K562 (cell line): ENCODE measurements around the gene PSMD8. TPM values are rescaled to one million over a fixed set of nuclear protein-coding genes. Genes with fewer than 3 reads are reported as not detected.

Experiments
- ATAC-seq: fragments of 200-7000 bp; cut with Tn5 transposase; 3 replicates; pipeline ENCODE4 v1.9.1; 2020; ENCODE audit warnings: moderate library complexity
- BruUV-seq: library from RNA; stranded (reverse); fragments of 400-500 nt; replicated peaks from 2 replicates; lab custom pipeline; 2021; lab: Mats Ljungman, UMichigan
- CTCF ChIA-PET: fragments of 300-600 bp; formaldehyde crosslinking; extraction: SDS; loops from one replicate; lab custom pipeline; 2021; ENCODE audit warnings: low intra/inter-chr PET ratio; lab: Yijun Ruan, JAX
- POLR2A ChIA-PET: fragments of 300-600, 350-650 bp; sonication (Branson Sonifier 250); formaldehyde crosslinking; extraction: SDS; loops from one replicate; lab custom pipeline; 2021; ENCODE audit warnings: antibody characterized with exemption, inconsistent platforms; lab: Yijun Ruan, JAX
- DNase-seq, 4 experiments: peaks; one replicate each; pipeline versions ENCODE4 v3.0.0 to v3.0.0-alpha.2; 2011 to 2018; ENCODE audit warnings: low spot score in 3 of 4, mixed read lengths in 3 of 4; ENCODE audit errors: extremely low read depth in 1 of 4
- FAIRE-seq: peaks from 2 replicates; lab custom pipeline; 2011; peaks lifted over from hg19 to GRCh38; lab: Jason Lieb, UNC
- H2AFZ ChIP-seq: 2 replicates; pipeline ENCODE4 v1.6.0; 2011; ENCODE audit warnings: low read depth, low read length, control low read depth, inconsistent platforms
- H3K27ac ChIP-seq: fragments of 200-600 bp; 3 replicates; pipeline ENCODE4 v1.8.0; 2011; ENCODE audit warnings: low read depth, mild to moderate bottlenecking, control low read depth, inconsistent platforms, low read length, moderate library complexity, mixed read lengths; ENCODE audit errors: extremely low read depth
- H3K27me3 ChIP-seq, 2 experiments: fragments of 300-600 bp in 1 of 2; 2 replicates in 1 of 2; 3 replicates in 1 of 2; pipeline versions ENCODE4 v1.6.0 to v1.8.0; 2011; ENCODE audit warnings: inconsistent platforms in 2 of 2, low read length in 2 of 2, mild to moderate bottlenecking in 1 of 2, mixed read lengths in 1 of 2, moderate library complexity in 1 of 2; ENCODE audit not compliant: control insufficient read depth in 2 of 2, insufficient read depth in 2 of 2
- H3K36me3 ChIP-seq: fragments of 300-600 bp; 3 replicates; pipeline ENCODE4 v1.8.0; 2011; ENCODE audit warnings: mild to moderate bottlenecking, low read length, inconsistent platforms; ENCODE audit not compliant: control insufficient read depth, insufficient read depth
- H3K4me1 ChIP-seq, 2 experiments: fragments of 200-600 bp in 1 of 2; replicated peaks in 1 of 2; 2 replicates in 1 of 2; 3 replicates in 1 of 2; pipeline versions ENCODE4 v1.5.1 to v1.8.0; 2011; ENCODE audit warnings: inconsistent platforms in 2 of 2, low read length in 2 of 2, mild to moderate bottlenecking in 1 of 2, mixed read lengths in 1 of 2, moderate library complexity in 1 of 2; ENCODE audit not compliant: control insufficient read depth in 2 of 2, insufficient read depth in 2 of 2
- H3K4me2 ChIP-seq: 2 replicates; pipeline ENCODE4 v1.6.1; 2011; ENCODE audit warnings: low read length, control low read depth, inconsistent platforms, mixed read lengths; ENCODE audit not compliant: insufficient read depth
- H3K4me3 ChIP-seq: fragments of 200-600 bp; sonication (generic), shearing (Covaris generic); 2 replicates; pipeline ENCODE4 v1.5.1; 2016; ENCODE audit warnings: control low read depth, inconsistent platforms
- H3K79me2 ChIP-seq: fragments of 200-600 bp; 3 replicates; pipeline ENCODE4 v1.8.0; 2011; ENCODE audit warnings: low read length, inconsistent platforms; ENCODE audit not compliant: control insufficient read depth, insufficient read depth
- H3K9ac ChIP-seq, 2 experiments: 2 replicates each; pipeline versions ENCODE4 v1.6.0 to v1.6.1; 2011; ENCODE audit warnings: low read depth in 2 of 2, low read length in 2 of 2, control low read depth in 1 of 2, inconsistent platforms in 1 of 2, mild to moderate bottlenecking in 1 of 2, mixed read lengths in 1 of 2; ENCODE audit not compliant: insufficient read depth in 1 of 2
- H3K9me1 ChIP-seq: one replicate; pipeline ENCODE4 v1.6.0; 2011; ENCODE audit warnings: inconsistent platforms, mild to moderate bottlenecking, low read length, moderate library complexity; ENCODE audit not compliant: control insufficient read depth, insufficient read depth
- H3K9me3 ChIP-seq: replicated peaks from 2 replicates; pipeline ENCODE4 v1.5.1; 2011; ENCODE audit warnings: low read depth, low read length, inconsistent platforms; ENCODE audit not compliant: control insufficient read depth, insufficient read depth
- H4K20me1 ChIP-seq: replicated peaks from 2 replicates; pipeline ENCODE4 v1.6.1; 2011; ENCODE audit warnings: low read length, inconsistent platforms, mixed read lengths; ENCODE audit not compliant: control insufficient read depth, insufficient read depth
- ASH1L ChIP-seq: fragments of 450-650 bp; IDR thresholded peaks from 2 replicates; pipeline ENCODE4 v1.6.1; 2018; ENCODE audit warnings: borderline replicate concordance, mild to moderate bottlenecking, low read depth; ENCODE audit not compliant: partially characterized antibody
- ELF4 ChIP-seq: fragments of 450-650 bp; formaldehyde crosslinking; IDR thresholded peaks from 2 replicates; pipeline ENCODE4 v1.4.0; 2022; ENCODE audit warnings: missing genetic modification characterization
- HMG20B ChIP-seq: fragments of 250-450 bp; sonication (Bioruptor Pico); IDR thresholded peaks from 2 replicates; pipeline ENCODE4 v1.5.0; 2021; ENCODE audit warnings: mild to moderate bottlenecking
- IRF2 ChIP-seq: sonication (generic); formaldehyde crosslinking; IDR thresholded peaks from 2 replicates; pipeline ENCODE4 v1.8.1; 2022; ENCODE audit warnings: mild to moderate bottlenecking, missing genetic modification reagents
- NRF1 ChIP-seq, 2 experiments: fragments of 450-650 bp; IDR thresholded peaks in 1 of 2; conservative IDR thresholded peaks in 1 of 2; 2 replicates each; pipeline ENCODE4 v1.6.1; 2014; ENCODE audit warnings: mild to moderate bottlenecking in 2 of 2
- PHB ChIP-seq: fragments of 250-450 bp; sonication (Bioruptor Pico); IDR thresholded peaks from 2 replicates; pipeline ENCODE4 v1.5.0; 2021
- PHF8 ChIP-seq: fragments of 200-600 bp; sonication (generic); IDR thresholded peaks from 2 replicates; pipeline ENCODE4 v1.6.1; 2012; ENCODE audit warnings: mixed run types, mild to moderate bottlenecking, inconsistent platforms, low read length, moderate library complexity, borderline replicate concordance
- SAFB2 ChIP-seq: fragments of 200-400 bp; formaldehyde crosslinking; IDR thresholded peaks from 2 replicates; pipeline ENCODE4 v1.6.1; 2018; ENCODE audit warnings: borderline replicate concordance, low read length, low read depth, moderate library complexity; ENCODE audit not compliant: severe bottlenecking
- SMAD1 ChIP-seq: fragments of 150-350 bp; IDR thresholded peaks from 2 replicates; pipeline ENCODE4 v1.6.1; 2014; ENCODE audit warnings: low read length, low read depth; ENCODE audit not compliant: partially characterized antibody
- SMARCC2 ChIP-seq: fragments of 450-650 bp; IDR thresholded peaks from 2 replicates; pipeline ENCODE4 v1.6.1; 2017; ENCODE audit warnings: antibody characterized with exemption, moderate library complexity, mild to moderate bottlenecking, low read depth
- TAF9B ChIP-seq: fragments of 450-650 bp; IDR thresholded peaks from 2 replicates; pipeline ENCODE4 v1.6.1; 2018; ENCODE audit warnings: mild to moderate bottlenecking; ENCODE audit not compliant: partially characterized antibody
- XRCC3 ChIP-seq: fragments of 450-650 bp; IDR thresholded peaks from 2 replicates; pipeline ENCODE4 v1.6.1; 2017; ENCODE audit warnings: mild to moderate bottlenecking, moderate library complexity
- ZNF766 ChIP-seq: fragments of 200-800 bp; sonication (Bioruptor generic); conservative IDR thresholded peaks from 2 replicates; pipeline ENCODE4 v1.6.1; 2016; ENCODE audit warnings: missing genetic modification characterization, missing compliant biosample characterization
- WGBS: fragments of 100-300 bp; shearing (Covaris generic); methylation state at CpG from one replicate; pipeline ENCODE4 v1.1.6; 2016; ENCODE audit warnings: low coverage, mixed read lengths; ENCODE audit not compliant: insufficient coverage; ENCODE audit errors: missing lambda C conversion rate; 5-methylcytosine and 5-hydroxymethylcytosine counted together
- in situ Hi-C: fragments of 300-500 bp; cut with MboI; formaldehyde crosslinking; loops from 4 replicates; pipeline ENCODE4 v1.15.0; 2018; ENCODE audit warnings: inconsistent platforms, mixed read lengths
- intact Hi-C: fragments of 100-400 bp; cut with micrococcal nuclease; formaldehyde crosslinking; loops from 2 replicates; pipeline ENCODE4 v1.14.2; 2022
- polyA plus RNA-seq, 8 experiments: library from polyadenylated mRNA; depleted of rRNA in 4 of 8; stranded (reverse) in 5 of 8; unstranded in 3 of 8; fragments of >200 nt; fragmentation: Nextera tagmentation in 2 of 8; fragmentation: Illumina TruSeq in 1 of 8; extraction: Ambion mirVana in 2 of 8; extraction: Trizol in 1 of 8; gene quantifications; 2 replicates each; pipeline versions ENCODE4 v1.2.1 to v1.2.3, GENCODE V29; 2011 to 2014; ENCODE audit warnings: inconsistent platforms in 1 of 8, missing spikeins in 1 of 8
- total RNA-seq, 7 experiments: library from RNA; depleted of rRNA in 6 of 7; stranded (reverse); fragments of >200 nt in 6 of 7; fragmentation: Illumina TruSeq in 2 of 7; extraction: Trizol in 2 of 7; gene quantifications; 2 replicates each; pipeline versions ENCODE4 v1.2.1 to v1.2.3, GENCODE V29; 2011 to 2021; ENCODE audit warnings: low replicate concordance in 1 of 7
- TF ChIP-seq, protein P1 (sequence below): fragments of 450-650 bp; IDR thresholded peaks from 2 replicates; pipeline ENCODE4 v1.7.0; 2016; ENCODE audit warnings: borderline replicate concordance
- TF ChIP-seq, protein P2 (sequence below), 2 experiments: IDR thresholded peaks in 1 of 2; conservative IDR thresholded peaks in 1 of 2; 2 replicates each; pipeline ENCODE4 v1.6.1; 2016; ENCODE audit warnings: low read depth in 2 of 2, mild to moderate bottlenecking in 1 of 2, missing compliant biosample characterization in 1 of 2, missing genetic modification characterization in 1 of 2, moderate library complexity in 1 of 2

The PSMD8 gene
- total and polyA plus RNA-seq, 9 of the 15 experiments (the other 6 are each of a cell fraction or from before 2014, with no cell fraction given), result 130 to 583 (median 315) TPM

GRCh38 chr19:38391911-38392464, 17.6 kb downstream of the PSMD8 start (continued):
- TF ChIP-seq TAF9B (no peak), SAFB2 (no peak)

GRCh38 chr19:38392707-38393308, 18.4 kb downstream of the PSMD8 start:
- peak; percentile 99 for FAIRE-seq
- H2AFZ ChIP-seq, result peak overlapping the region; percentile 86
- H3K4me3 ChIP-seq, result no peak overlapping the region
- ATAC-seq, result peak; percentile 79
- POLR2A ChIA-PET, result interaction anchor here (0.6 kb wide), 1 partner anchor 12 kb away, joined by 3 read pairs; no protein-coding TSS in a partner anchor
- 0 out of 2 replicates have a peak, but pooled peaks cover 2% of the 10 kb centered on the region for H3K9me3 ChIP-seq
- H3K36me3 ChIP-seq, result no peaks in the 10 kb centered on the region
- BruUV-seq, result no TSS peak
- WGBS, result 12% methylated on average over 6 of the region's 6 CpGs
- no peaks in the 10 kb centered on the region for H3K27me3 ChIP-seq
- H3K4me2 ChIP-seq, result no peak overlapping the region
- in situ Hi-C loops, result no loop called here
- peak; percentile 62 to 85 (median 72) for DNase-seq
- H3K4me1 ChIP-seq, result peaks cover 14 to 45% of the 10 kb centered on the region in 2 experiments; a peak in 4 of 5 replicates
- H3K79me2 ChIP-seq, result no peaks in the 10 kb centered on the region
- peak overlapping the region; percentile 43; the same call in 1 of the 3 replicates for H3K27ac ChIP-seq
- no peaks in the 10 kb centered on the region for H4K20me1 ChIP-seq
- CTCF ChIA-PET, result no interaction called here
- H3K9ac ChIP-seq, result peak overlapping the region in 1 of 2 experiments; percentile 63; a peak in 1 of 4 replicates
- intact Hi-C loops, result no loop called here
- no peaks in the 10 kb centered on the region for H3K9me1 ChIP-seq
- TF ChIP-seq IRF2, result no peak
- no peak for TF ChIP-seq ELF4
- TF ChIP-seq ZNF766 (CRISPR knock-in tag), result no peak
- no peak for TF ChIP-seq PHB (CRISPR knock-in tag)
- TF ChIP-seq NRF1 (conservative IDR thresholded peaks at IDR 0.05 in 1 of 2, IDR thresholded peaks at IDR 0.05 in 1 of 2), result no peak
- TF ChIP-seq PHF8, result no peak
- TF ChIP-seq, protein P1, sequence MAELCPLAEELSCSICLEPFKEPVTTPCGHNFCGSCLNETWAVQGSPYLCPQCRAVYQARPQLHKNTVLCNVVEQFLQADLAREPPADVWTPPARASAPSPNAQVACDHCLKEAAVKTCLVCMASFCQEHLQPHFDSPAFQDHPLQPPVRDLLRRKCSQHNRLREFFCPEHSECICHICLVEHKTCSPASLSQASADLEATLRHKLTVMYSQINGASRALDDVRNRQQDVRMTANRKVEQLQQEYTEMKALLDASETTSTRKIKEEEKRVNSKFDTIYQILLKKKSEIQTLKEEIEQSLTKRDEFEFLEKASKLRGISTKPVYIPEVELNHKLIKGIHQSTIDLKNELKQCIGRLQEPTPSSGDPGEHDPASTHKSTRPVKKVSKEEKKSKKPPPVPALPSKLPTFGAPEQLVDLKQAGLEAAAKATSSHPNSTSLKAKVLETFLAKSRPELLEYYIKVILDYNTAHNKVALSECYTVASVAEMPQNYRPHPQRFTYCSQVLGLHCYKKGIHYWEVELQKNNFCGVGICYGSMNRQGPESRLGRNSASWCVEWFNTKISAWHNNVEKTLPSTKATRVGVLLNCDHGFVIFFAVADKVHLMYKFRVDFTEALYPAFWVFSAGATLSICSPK, result no peak
- TF ChIP-seq SMAD1, result no peak
- no peak for TF ChIP-seq XRCC3
- no peak for TF ChIP-seq ASH1L
- TF ChIP-seq HMG20B (CRISPR knock-in tag), result no peak
- TF ChIP-seq, protein P2, sequence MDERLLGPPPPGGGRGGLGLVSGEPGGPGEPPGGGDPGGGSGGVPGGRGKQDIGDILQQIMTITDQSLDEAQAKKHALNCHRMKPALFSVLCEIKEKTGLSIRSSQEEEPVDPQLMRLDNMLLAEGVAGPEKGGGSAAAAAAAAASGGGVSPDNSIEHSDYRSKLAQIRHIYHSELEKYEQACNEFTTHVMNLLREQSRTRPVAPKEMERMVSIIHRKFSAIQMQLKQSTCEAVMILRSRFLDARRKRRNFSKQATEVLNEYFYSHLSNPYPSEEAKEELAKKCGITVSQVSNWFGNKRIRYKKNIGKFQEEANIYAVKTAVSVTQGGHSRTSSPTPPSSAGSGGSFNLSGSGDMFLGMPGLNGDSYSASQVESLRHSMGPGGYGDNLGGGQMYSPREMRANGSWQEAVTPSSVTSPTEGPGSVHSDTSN (CRISPR knock-in tag; IDR thresholded peaks at IDR 0.05; ENCODE audit: low read depth), result no peak
- TF ChIP-seq, protein P2 (tag; conservative IDR thresholded peaks at IDR 0.05; ENCODE audit: low read depth), result no peak; the same call in 1 of the 2 replicates
- no peak for TF ChIP-seq SMARCC2
